ENCODE data around the gene HMGCS2.

- TF ChIP-seq CTCF (conservative IDR thresholded peaks at IDR 0.05; ENCODE audit: low read length) (no peak), EZH2phosphoT487 (IDR thresholded peaks at IDR 0.05; ENCODE audit: borderline replicate concordance, low read depth, low read length) (no peak)
Measured at GRCh38 chr1:119721896-119722295, 46.8 kb downstream of the HMGCS2 start.

Measured in OCI-LY7 (cell line).